CD1c-positive myeloid dendritic cell (primary cell): Measurements from ENCODE around the gene ATXN2.
"Not testable (repeated sequence)": the region's sequence is repeated elsewhere in the genome, so short reads cannot be mapped to it uniquely, and the experiment has no call there.

Experiments used
- DNase-seq: peaks from one replicate; pipeline ENCODE4 v3.0.0-alpha.2; 2016; ENCODE audit errors: extremely low spot score

Gene ATXN2

DNA sequence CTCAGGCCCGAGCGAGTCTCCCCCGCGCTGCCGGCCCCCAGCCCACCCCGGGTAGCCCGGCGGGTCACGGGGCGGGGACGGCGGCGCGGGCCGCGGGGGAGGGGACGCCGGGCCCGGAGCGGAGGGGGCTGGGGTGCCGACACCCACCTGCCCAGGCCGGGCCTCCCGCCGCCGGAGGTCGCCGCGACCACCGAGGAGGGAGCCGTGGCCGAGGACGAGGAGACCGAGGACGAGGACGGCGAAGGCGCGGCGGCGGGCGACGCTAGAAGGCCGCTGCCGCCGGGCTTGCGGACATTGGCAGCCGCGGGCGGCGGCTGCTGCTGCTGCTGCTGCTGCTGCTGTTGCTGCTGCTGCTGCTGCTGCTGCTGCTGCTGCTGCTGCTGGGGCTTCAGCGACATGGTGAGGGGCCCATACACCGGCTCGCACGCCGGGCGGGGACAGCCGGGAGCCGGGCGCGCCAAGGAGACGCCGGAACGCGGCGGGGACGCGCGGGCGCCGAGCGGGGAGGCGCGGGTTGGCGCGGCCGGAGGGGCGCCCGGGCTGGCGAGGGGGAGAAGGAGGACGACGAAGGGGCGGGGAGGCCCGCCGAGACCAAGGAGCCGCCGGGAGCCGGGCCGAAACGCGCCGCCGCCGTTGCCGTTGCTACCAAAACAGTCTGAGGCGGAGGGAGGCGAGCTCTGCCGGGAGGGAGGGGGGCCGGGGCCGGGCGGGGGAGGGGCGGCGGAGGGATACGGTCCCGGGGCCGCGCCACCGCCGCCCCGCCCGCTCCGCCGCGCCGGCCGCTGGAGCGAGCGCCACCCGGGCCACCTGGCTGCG lies at the start of gene ATXN2:
Gene ATXN2 (minus strand): TSS at position 679 of the 816 bp plus-strand sequence. CDS start 281 bp downstream, at position 398.
- DNase-seq = peak; percentile 68

DNA sequence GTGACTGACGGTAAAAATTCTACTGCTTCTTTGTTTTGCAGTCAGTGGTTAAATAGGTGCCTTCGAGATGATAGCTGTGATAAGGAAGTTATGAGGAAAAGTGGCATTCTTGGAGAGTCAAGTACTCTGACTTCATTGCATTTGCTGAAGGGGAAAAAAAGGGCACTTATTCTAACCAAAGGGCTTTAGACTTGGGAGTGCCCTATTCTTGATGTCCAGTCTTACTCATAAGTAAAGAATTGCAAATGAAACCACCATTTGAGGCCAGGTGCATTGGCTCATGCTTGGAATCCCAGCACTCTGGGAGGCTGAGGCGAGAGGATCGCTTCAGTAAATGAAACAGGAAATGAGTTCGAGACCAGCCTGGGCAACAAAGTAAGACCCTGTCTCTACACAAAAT lies 46.3 kb upstream of the ATXN2 start:
- DNase-seq = no peak

DNA sequence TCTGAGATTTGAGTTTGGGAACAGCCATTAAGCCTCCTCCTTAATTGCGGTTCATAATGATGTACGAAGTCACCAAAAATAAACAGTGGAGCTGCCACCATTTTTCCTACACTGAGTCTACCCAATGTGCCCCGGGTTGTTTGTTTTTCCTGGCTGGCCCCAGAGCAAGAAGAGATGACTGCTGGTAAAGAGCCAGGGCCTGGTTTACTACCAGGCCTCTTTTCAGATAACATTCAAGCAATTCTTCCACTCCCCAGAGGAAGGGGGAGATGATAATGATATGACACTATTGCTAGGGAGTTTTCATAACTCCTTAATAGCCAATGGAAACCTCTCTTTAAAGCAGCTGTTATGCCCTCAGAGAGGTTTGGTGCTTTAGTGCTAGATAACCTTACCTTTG lies 44.3 kb upstream of the ATXN2 start:
- DNase-seq = no peak

- DNase-seq = no peak
Measured at GRCh38 chr12:111642681-111643426, 43.7 kb upstream of the ATXN2 start.

DNA sequence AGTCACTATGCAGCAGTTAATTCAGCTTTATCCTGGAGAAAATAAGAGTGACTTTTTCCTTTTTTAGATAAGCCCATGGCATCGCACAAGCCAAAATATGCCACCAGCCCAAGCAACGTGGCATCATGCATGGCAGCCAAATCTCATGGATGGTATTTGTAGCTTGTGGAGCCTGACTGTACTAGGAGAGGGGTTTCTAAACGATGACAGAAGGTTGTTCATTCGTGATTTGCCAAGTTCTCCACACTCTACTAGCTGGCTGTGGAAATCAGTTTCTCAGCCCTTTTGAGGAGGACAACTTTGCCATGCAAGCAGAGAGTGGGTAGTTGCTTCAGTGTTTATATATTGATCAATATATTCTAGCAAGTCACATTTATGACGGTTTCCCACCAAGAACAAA lies 41.4 kb upstream of the ATXN2 start:
- DNase-seq = no peak

DNA sequence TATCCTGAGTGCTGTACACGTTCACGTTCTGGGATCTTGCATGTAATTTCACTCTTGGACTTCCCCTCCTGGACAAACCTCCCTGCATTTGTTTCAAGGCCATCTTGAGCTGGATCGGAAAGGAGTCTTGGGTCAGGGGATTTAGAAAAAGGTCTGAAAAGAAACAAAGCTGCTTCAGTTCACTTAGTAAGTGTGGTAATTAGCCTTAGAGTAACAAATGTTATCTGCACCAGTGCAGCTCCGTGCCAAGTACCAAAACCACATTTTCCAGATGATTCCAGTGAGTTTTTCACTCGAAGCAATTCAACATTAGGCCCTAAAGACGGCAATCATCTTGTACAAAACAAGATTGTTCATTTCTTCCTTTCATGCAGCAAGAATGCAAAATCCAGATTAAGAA lies 39.4 kb upstream of the ATXN2 start:
- no peak for DNase-seq

GRCh38 chr12:111636209-111636945 lies 37.3 kb upstream of the ATXN2 start:
- DNase-seq = no peak

DNA sequence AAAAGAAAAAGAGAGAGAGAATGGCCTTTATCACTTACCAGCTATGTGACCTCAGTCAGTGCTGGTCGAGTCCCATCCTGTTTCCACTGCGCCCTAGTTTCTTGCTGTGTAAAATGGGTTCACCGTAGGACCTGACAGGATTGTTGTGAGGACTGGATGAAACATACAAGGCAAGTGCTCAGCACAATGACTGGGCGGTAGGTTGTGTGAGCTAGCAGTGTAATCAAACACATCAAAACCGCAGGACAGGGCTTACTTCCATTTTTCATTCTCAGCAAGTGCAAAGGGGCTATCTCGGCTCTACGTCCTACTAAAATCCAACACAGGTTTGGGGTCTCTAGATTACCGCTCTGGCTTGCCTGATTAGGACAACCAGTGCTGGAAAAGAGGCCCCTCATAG lies 36.4 kb upstream of the ATXN2 start:
- DNase-seq = no peak

DNA sequence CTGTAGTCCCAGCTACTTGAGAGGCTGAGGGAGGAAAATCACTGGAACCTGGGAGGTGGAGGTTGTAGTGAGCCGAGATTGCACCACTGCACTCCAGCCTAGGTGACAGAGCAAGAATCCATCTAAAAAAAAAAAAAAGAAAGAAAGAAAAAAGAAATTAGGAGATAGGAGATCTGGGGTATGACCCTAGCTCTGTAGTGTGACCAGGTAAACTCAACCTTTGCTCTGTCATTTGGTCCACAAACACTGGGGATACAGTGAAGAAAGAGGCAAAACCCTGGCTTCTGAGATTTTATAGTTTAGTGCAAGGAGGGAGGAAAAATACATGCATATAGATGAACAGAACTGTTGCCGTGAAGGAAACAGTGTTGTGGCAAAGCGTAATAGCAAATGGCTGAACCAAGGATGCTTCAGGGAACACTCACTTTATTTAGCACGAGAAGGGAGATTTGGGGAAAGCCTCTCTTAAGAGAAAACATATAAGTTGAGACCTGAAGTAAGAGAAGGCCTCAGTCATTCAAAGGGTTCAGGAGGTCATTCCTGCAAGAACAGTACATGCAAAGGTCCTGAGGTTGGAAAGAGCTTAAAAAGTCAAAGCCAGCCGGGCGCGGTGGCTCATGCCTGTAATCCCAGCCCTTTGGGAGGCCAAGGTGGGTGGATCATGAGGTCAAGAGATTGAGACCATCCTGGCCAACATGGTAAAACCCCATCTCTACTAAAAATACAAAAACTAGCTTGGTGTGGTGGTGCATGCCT lies 29.6 kb upstream of the ATXN2 start:
- DNase-seq = no peak

GRCh38 chr12:111626230-111626629 lies 27.1 kb upstream of the ATXN2 start:
- no peak for DNase-seq

DNA sequence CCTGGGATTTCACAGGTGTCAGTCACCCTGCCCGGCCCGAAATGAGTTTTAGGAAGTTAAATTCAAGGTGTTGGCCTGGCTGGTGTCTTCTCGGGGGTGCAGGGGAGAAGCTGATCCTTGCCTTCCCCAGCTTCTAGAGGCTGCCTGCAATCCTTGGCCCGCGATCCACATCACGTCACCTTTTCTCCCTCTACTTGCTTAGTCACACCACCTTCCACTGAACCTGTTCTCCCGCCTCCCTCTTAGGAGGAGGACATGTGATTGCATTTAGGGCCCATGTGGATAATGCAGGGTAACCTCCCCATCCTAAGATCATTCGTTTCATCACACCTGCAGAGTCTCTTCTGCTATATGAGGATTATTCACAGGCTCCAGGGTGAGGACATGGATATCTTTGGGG lies 25.4 kb upstream of the ATXN2 start:
- DNase-seq = no peak

GRCh38 chr12:111617841-111618240 lies 18.7 kb upstream of the ATXN2 start:
- DNase-seq = not testable (repeated sequence)

DNA sequence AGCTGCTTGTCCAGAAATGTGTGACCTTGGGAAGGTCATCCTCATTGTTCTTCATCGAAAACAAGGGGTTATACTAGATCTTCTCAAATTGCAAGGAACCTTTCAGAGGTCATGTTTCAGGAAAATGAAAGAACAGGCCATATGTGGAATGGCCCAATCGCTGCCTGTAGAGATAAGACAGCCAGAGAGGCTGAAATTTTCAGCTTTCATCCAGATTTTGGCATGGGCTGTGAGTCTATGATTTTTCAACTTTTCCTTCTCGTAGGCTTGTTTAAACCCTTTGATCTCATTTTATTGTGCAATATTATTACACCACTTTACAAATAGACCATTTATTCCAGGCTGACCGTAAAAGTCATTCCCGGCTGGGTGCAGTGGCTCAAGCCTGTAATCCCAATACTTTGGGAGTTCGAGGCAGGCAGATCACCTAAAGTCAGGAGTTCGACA lies 17.1 kb upstream of the ATXN2 start:
- DNase-seq = no peak

GRCh38 chr12:111607239-111607638 lies 8.1 kb upstream of the ATXN2 start:
- DNase-seq = no peak

- no peak for DNase-seq
Measured at GRCh38 chr12:111606767-111607230, 7.7 kb upstream of the ATXN2 start.

DNA sequence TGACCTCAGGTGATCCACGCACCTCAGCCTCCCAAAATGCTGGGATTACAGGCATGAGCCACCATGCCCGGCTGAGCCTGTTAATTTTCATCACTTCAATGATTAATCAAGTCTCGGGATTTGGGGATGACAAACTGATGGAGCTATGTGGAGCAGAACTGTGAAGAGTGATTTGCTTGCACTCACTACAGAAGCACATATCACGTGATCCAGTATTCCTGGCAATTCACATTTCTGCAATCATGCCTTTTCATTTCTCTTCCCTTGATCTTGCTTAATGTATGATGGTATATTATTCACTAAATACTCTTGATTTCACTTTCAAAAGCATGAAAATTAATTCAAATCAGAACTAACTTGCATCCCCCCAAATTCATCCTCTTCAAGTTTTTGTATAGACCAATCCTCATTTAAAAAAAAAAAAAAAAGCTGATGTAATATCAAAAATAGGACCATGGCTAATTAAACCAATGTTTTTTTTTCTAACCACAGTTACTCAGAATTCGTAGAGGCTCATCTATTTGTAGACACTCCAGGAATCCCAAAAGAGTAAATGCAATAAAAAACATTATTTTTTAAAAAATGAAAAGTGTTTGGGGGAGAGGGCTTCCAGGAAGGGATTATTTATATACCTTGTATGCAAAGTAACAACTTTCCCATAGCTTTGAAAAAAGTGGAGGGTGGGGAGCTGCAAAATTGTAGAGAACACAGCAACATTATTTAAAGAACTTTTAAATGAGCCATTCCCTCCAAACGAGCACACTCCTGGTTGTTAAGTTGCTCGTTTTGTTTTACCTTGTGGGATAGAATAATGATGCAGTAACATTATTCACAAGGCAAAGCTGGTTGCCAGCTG lies 7.0 kb upstream of the ATXN2 start:
- no peak for DNase-seq

DNA sequence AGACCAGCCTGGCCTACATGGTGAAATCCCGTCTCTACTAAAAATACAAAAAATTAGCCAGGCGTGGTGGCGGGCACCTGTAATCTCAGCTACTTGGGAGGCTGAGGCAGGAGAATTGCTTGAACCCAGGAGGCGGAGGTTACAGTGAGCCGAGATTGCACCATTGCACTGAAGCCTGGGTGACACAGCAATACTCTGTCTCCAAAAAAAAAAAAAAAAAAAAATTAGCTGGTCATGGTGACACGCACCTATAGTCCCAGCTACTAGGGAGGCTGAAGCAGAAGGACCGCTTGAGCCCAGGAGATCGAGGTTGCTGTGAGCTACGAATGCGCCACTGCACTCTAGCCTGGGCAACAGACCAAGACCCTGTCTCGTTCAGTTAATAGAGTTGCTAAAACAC lies 3.7 kb upstream of the ATXN2 start:
- DNase-seq = not testable (repeated sequence)

GRCh38 chr12:111602348-111602747 lies 3.2 kb upstream of the ATXN2 start:
- no peak for DNase-seq

GRCh38 chr12:111600986-111601385 lies 1.9 kb upstream of the ATXN2 start:
- not testable (repeated sequence) for DNase-seq

DNA sequence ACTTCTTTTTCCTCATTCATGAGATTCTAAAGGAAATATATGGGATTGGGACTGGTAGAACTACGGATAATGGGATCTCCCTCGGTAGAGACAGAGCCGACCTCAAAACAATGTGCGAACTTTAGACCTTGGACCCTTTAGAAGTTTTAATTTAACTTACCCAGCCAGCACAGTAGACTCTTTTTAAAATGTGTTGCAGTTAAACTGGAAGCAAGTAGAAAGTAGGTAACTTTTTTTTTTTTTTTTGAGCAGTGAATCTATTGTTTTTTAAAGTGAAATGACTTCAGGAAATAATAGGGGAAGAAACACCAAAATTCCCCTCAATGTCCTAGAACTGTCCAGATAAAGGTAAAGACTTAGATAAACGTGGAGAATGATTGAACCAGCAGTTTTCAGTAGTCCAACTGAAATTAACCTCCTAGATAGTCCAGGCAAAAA lies 1.1 kb upstream of the ATXN2 start:
- no peak for DNase-seq
